GM12878 (cell line): ENCODE measurements around the gene FAM217B. TPM values are rescaled to one million over a fixed set of nuclear protein-coding genes. Genes with fewer than 3 reads are reported as not detected.

ENCODE experiments used
- ATAC-seq: fragments of 200-7000 bp; cut with Tn5 transposase; 3 replicates; pipeline ENCODE4 v1.9.1; 2020; ENCODE audit warnings: mild to moderate bottlenecking, moderate library complexity
- BruUV-seq: library from RNA; stranded (reverse); fragments of 400-500 nt; replicated peaks from 2 replicates; lab custom pipeline; 2021; lab: Mats Ljungman, UMichigan
- CTCF ChIA-PET: fragments of 300-600 bp; sonication (Branson Sonifier 250); formaldehyde crosslinking; extraction: SDS; loops from one replicate; lab custom pipeline; 2021; ENCODE audit warnings: inconsistent platforms; lab: Yijun Ruan, JAX
- POLR2A ChIA-PET: fragments of 350-600 bp; formaldehyde crosslinking; extraction: SDS; loops from one replicate; lab custom pipeline; 2021; ENCODE audit warnings: inconsistent platforms; lab: Charles Lee
- RAD21 ChIA-PET: fragments of 300-600 bp; sonication (Branson Sonifier 250); formaldehyde crosslinking; loops from one replicate; lab custom pipeline; 2023; ENCODE audit warnings: antibody characterized with exemption; ENCODE audit not compliant: unreplicated experiment; lab: Charles Lee
- SMC1A ChIA-PET: fragments of 300-600 bp; sonication (Branson Sonifier 250); formaldehyde crosslinking; loops from one replicate; lab custom pipeline; 2023; ENCODE audit not compliant: unreplicated experiment, uncharacterized antibody; lab: Charles Lee
- DNase-seq: peaks from one replicate; pipeline ENCODE4 v3.0.0-alpha.2; 2011; ENCODE audit warnings: low read depth, low spot score
- FAIRE-seq: peaks from 3 replicates; lab custom pipeline; 2011; peaks lifted over from hg19 to GRCh38; lab: Jason Lieb, UNC
- H2AFZ ChIP-seq: 2 replicates; pipeline ENCODE4 v1.6.0; 2011; ENCODE audit warnings: low read depth, low read length, control low read depth; ENCODE audit not compliant: control insufficient read depth
- H3K27ac ChIP-seq: 2 replicates; pipeline ENCODE4 v1.5.1; 2011; ENCODE audit warnings: control low read depth; ENCODE audit not compliant: control insufficient read depth, insufficient read depth
- H3K27me3 ChIP-seq, 2 experiments: replicated peaks in 1 of 2; 2 replicates each; pipeline versions ENCODE4 v1.6.0 to v1.6.1; 2011; ENCODE audit warnings: low read length in 1 of 2; ENCODE audit not compliant: control insufficient read depth in 2 of 2, insufficient read depth in 2 of 2
- H3K36me3 ChIP-seq, 2 experiments: 2 replicates each; pipeline ENCODE4 v1.5.1; 2011; ENCODE audit warnings: low read length in 1 of 2; ENCODE audit not compliant: control insufficient read depth in 2 of 2, insufficient read depth in 2 of 2
- H3K4me1 ChIP-seq: 2 replicates; pipeline ENCODE4 v1.6.1; 2011; ENCODE audit warnings: mild to moderate bottlenecking, low read length, moderate library complexity, mixed read lengths; ENCODE audit not compliant: control insufficient read depth, insufficient read depth
- H3K4me2 ChIP-seq: 2 replicates; pipeline ENCODE4 v1.6.0; 2011; ENCODE audit warnings: control low read depth; ENCODE audit not compliant: control insufficient read depth, insufficient read depth
- H3K4me3 ChIP-seq: fragments of 200-600 bp; sonication (generic); 2 replicates; pipeline ENCODE4 v1.5.1; 2016
- H3K79me2 ChIP-seq: 2 replicates; pipeline ENCODE4 v1.6.0; 2011; ENCODE audit warnings: low read length; ENCODE audit not compliant: control insufficient read depth, insufficient read depth
- H3K9ac ChIP-seq: 2 replicates; pipeline ENCODE4 v1.8.0; 2011; ENCODE audit warnings: low read length, control low read depth, mixed read lengths; ENCODE audit not compliant: control insufficient read depth, insufficient read depth
- H3K9me3 ChIP-seq: replicated peaks from 3 replicates; pipeline ENCODE4 v1.5.1; 2011; ENCODE audit warnings: mild to moderate bottlenecking, low read length; ENCODE audit not compliant: control insufficient read depth, insufficient read depth
- H4K20me1 ChIP-seq: 2 replicates; pipeline ENCODE4 v1.6.0; 2011; ENCODE audit not compliant: control insufficient read depth, insufficient read depth
- ATF7 ChIP-seq: fragments of 450-650 bp; IDR thresholded peaks from 2 replicates; pipeline ENCODE4 v1.6.1; 2016; ENCODE audit warnings: low read depth, mild to moderate bottlenecking
- CBX5 ChIP-seq: sonication (generic); IDR thresholded peaks from 2 replicates; pipeline ENCODE4 v1.6.1; 2016; ENCODE audit warnings: low read depth, moderate library complexity, mild to moderate bottlenecking, inconsistent platforms
- FOXM1 ChIP-seq: IDR thresholded peaks from 2 replicates; pipeline ENCODE4 v1.6.1; 2012; ENCODE audit warnings: low read depth, mild to moderate bottlenecking, inconsistent platforms, low read length, moderate library complexity
- HDAC2 ChIP-seq: fragments of 200-600 bp; sonication (generic); IDR thresholded peaks from 2 replicates; pipeline ENCODE4 v1.6.1; 2017
- KLF5 ChIP-seq: fragments of 450-650 bp; IDR thresholded peaks from 2 replicates; pipeline ENCODE4 v1.6.1; 2014; ENCODE audit warnings: mild to moderate bottlenecking; ENCODE audit not compliant: partially characterized antibody
- NFIC ChIP-seq: IDR thresholded peaks from 2 replicates; pipeline ENCODE4 v1.6.1; 2012; ENCODE audit warnings: low read depth, mild to moderate bottlenecking, inconsistent platforms, low read length, moderate library complexity
- POLR2AphosphoS5 ChIP-seq: IDR thresholded peaks from 2 replicates; pipeline ENCODE4 v1.6.1; 2011; ENCODE audit warnings: mild to moderate bottlenecking, low read length, inconsistent platforms
- RUNX3 ChIP-seq: IDR thresholded peaks from 2 replicates; pipeline ENCODE4 v1.6.1; 2012; ENCODE audit warnings: low read length, inconsistent platforms
- SIN3A ChIP-seq: IDR thresholded peaks from 2 replicates; pipeline ENCODE4 v1.6.1; 2012; ENCODE audit warnings: low read depth, low read length, improper control_type of control experiment
- SIX5 ChIP-seq: IDR thresholded peaks from 2 replicates; pipeline ENCODE4 v1.6.1; 2011; ENCODE audit warnings: mild to moderate bottlenecking, low read depth, low read length, moderate library complexity; ENCODE audit not compliant: severe bottlenecking
- TARDBP ChIP-seq: IDR thresholded peaks from 2 replicates; pipeline ENCODE4 v1.6.1; 2016; ENCODE audit warnings: borderline replicate concordance
- TCF7 ChIP-seq: IDR thresholded peaks from 2 replicates; pipeline ENCODE4 v1.6.1; 2014; ENCODE audit warnings: antibody characterized with exemption, borderline replicate concordance
- ZBED1 ChIP-seq: IDR thresholded peaks from 2 replicates; pipeline ENCODE4 v1.6.1; 2016; ENCODE audit warnings: borderline replicate concordance
- WGBS: methylation state at CpG from one replicate; pipeline ENCODE4 v1.1.6; 2016; ENCODE audit warnings: low lambda C conversion rate; ENCODE audit not compliant: insufficient replicate concordance, insufficient coverage; ENCODE audit errors: missing lambda C conversion rate; 5-methylcytosine and 5-hydroxymethylcytosine counted together
- in situ Hi-C: fragments of 300-500 bp; cut with MboI; formaldehyde crosslinking; loops from 9 replicates; pipeline ENCODE4 v1.14.3; 2018; ENCODE audit warnings: mixed read lengths
- intact Hi-C: fragments of 100-400 bp; cut with micrococcal nuclease; formaldehyde crosslinking; loops from one replicate; pipeline ENCODE4 v1.14.2; 2022; ENCODE audit not compliant: unreplicated experiment
- polyA plus RNA-seq, 11 experiments: library from polyadenylated mRNA; depleted of rRNA in 4 of 11; unstranded in 6 of 11; stranded (reverse) in 5 of 11; fragments of >200 nt; fragmentation: Nextera tagmentation in 4 of 11; fragmentation: Illumina TruSeq in 1 of 11; extraction: Ambion mirVana in 4 of 11; extraction: Trizol in 1 of 11; gene quantifications; 1 replicate in 1 of 11; 2 replicates in 10 of 11; pipeline versions ENCODE4 v1.2.1 to v1.2.3, GENCODE V29; 2011 to 2016; ENCODE audit warnings: inconsistent platforms in 2 of 11, missing spikeins in 2 of 11, low read depth in 1 of 11
- total RNA-seq, 4 experiments: library from RNA; depleted of rRNA in 3 of 4; stranded (reverse); fragments of >200 nt in 3 of 4; fragmentation: Illumina TruSeq in 1 of 4; extraction: Trizol in 1 of 4; gene quantifications; 2 replicates each; pipeline versions ENCODE4 v1.2.1 to v1.2.3, GENCODE V29; 2013 to 2021
- TF ChIP-seq, protein P1 (sequence below): fragments of 450-650 bp; IDR thresholded peaks from 2 replicates; pipeline ENCODE4 v1.6.1; 2017; ENCODE audit warnings: mild to moderate bottlenecking, moderate library complexity

Gene FAM217B
- total and polyA plus RNA-seq, 10 of the 15 experiments (the other 5 are each of a cell fraction or from before 2014, with no cell fraction given): 6.3 to 18.3 (median 10.6) TPM

DNA sequence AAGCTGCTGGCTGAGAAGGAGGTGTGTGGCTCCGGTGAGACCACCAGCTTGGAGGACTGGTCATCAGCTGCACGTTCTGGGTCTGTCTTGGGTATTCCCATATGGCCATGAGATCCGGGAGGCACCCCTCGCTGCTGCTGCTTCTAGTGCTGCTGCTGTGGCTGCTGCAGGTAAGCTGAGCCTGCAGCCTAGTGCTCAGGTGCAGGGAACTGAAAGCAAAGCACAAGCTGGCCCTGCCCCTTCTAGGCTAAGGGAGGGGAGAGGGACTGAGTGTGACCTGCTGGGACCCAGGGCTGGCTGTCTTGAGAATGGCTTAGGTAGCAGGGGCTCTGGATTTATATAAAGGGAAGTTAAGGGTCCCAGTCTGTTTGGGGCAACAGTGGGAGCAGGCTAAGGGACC is 18.4 kb downstream of the FAM217B start:
- in situ Hi-C loops (no loop called here), intact Hi-C loops (no loop called here)
- no peaks in the 10 kb centered on the region for H3K79me2 ChIP-seq
- H3K36me3 ChIP-seq: no peaks in the 10 kb centered on the region
- BruUV-seq: no TSS peak
- no peaks in the 10 kb centered on the region for H3K27me3 ChIP-seq
- SMC1A ChIA-PET: no interaction called here
- H3K27ac ChIP-seq: no peak overlapping the region
- no peak for FAIRE-seq
- H3K9ac ChIP-seq: no peak overlapping the region
- H4K20me1 ChIP-seq: no peaks in the 10 kb centered on the region
- H3K4me2 ChIP-seq: no peak overlapping the region
- H2AFZ ChIP-seq: no peak overlapping the region
- TF ChIP-seq TCF7 (no peak), POLR2AphosphoS5 (no peak), SIN3A (no peak)
- WGBS: 24% methylated on average over 4 of the region's 4 CpGs
- H3K4me1 ChIP-seq: no peaks in the 10 kb centered on the region
- POLR2A ChIA-PET: no interaction called here
- ATAC-seq: no peak
- no peak overlapping the region for H3K4me3 ChIP-seq
- RAD21 ChIA-PET: no interaction called here
- H3K9me3 ChIP-seq: no peaks in the 10 kb centered on the region
- DNase-seq: no peak
- CTCF ChIA-PET: interaction anchor here (0.6 to 1.4 kb wide), 3 partner anchors 10 to 80 kb away, joined by 3 to 4 read pairs (median 3); no protein-coding TSS in a partner anchor

DNA sequence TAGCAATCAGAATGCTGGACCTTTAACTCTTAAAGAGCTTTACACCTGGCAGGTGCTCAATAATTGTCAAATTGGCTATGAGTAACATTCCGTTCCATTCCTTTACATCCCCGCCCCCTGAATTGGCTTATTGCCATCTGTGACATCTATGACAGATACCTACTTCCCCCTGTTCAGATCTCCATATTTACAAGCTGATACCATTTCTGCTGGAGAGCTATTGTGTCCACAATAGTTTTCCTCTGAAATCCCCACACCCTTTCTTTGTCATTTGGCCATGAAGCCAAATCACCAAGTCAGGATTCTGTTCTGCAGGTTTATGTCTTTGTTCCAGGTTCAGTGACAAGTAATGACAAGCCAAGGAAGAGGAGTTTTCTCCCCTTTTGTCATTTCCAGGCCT is 21.2 kb downstream of the FAM217B start:
- POLR2A ChIA-PET: no interaction called here
- in situ Hi-C loops (no loop called here), intact Hi-C loops (no loop called here)
- FAIRE-seq (no peak), DNase-seq (no peak), ATAC-seq (no peak)
- no peaks in the 10 kb centered on the region for H3K4me1 ChIP-seq
- no TSS peak for BruUV-seq
- H3K9me3 ChIP-seq: no peaks in the 10 kb centered on the region
- H3K27ac ChIP-seq: no peak overlapping the region
- no peaks in the 10 kb centered on the region for H3K79me2 ChIP-seq
- no peak overlapping the region for H3K4me2 ChIP-seq
- no peak overlapping the region for H3K4me3 ChIP-seq
- no peaks in the 10 kb centered on the region for H4K20me1 ChIP-seq
- H2AFZ ChIP-seq: no peak overlapping the region
- no peaks in the 10 kb centered on the region for H3K36me3 ChIP-seq
- no peak for TF ChIP-seq SIN3A
- no peak for TF ChIP-seq ZBED1
- no peak for TF ChIP-seq TARDBP
- no peak for TF ChIP-seq KLF5
- no peak for TF ChIP-seq ATF7
- TF ChIP-seq NFIC: no peak
- TF ChIP-seq HDAC2: no peak
- no peak for TF ChIP-seq FOXM1
- TF ChIP-seq, protein P1, sequence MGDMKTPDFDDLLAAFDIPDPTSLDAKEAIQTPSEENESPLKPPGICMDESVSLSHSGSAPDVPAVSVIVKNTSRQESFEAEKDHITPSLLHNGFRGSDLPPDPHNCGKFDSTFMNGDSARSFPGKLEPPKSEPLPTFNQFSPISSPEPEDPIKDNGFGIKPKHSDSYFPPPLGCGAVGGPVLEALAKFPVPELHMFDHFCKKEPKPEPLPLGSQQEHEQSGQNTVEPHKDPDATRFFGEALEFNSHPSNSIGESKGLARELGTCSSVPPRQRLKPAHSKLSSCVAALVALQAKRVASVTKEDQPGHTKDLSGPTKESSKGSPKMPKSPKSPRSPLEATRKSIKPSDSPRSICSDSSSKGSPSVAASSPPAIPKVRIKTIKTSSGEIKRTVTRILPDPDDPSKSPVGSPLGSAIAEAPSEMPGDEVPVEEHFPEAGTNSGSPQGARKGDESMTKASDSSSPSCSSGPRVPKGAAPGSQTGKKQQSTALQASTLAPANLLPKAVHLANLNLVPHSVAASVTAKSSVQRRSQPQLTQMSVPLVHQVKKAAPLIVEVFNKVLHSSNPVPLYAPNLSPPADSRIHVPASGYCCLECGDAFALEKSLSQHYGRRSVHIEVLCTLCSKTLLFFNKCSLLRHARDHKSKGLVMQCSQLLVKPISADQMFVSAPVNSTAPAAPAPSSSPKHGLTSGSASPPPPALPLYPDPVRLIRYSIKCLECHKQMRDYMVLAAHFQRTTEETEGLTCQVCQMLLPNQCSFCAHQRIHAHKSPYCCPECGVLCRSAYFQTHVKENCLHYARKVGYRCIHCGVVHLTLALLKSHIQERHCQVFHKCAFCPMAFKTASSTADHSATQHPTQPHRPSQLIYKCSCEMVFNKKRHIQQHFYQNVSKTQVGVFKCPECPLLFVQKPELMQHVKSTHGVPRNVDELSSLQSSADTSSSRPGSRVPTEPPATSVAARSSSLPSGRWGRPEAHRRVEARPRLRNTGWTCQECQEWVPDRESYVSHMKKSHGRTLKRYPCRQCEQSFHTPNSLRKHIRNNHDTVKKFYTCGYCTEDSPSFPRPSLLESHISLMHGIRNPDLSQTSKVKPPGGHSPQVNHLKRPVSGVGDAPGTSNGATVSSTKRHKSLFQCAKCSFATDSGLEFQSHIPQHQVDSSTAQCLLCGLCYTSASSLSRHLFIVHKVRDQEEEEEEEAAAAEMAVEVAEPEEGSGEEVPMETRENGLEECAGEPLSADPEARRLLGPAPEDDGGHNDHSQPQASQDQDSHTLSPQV: no peak
- no peak for TF ChIP-seq RUNX3
- no peak for TF ChIP-seq CBX5
- no peak for TF ChIP-seq SIX5
- CTCF ChIA-PET: interaction anchor here (1.0 to 2.1 kb wide), 3 partner anchors 9 to 1935 kb away, joined by 3 to 5 read pairs (median 3); no protein-coding TSS in a partner anchor
- H3K9ac ChIP-seq: no peak overlapping the region
- SMC1A ChIA-PET: interaction anchor here (1.0 kb wide), 1 partner anchor 13 kb away, joined by 3 read pairs; no protein-coding TSS in a partner anchor
- no peaks in the 10 kb centered on the region for H3K27me3 ChIP-seq
- 64% methylated on average over 2 of the region's 2 CpGs for WGBS
- RAD21 ChIA-PET: no interaction called here
